Neural progenitor cell (in vitro differentiated cells): Measurements from ENCODE around the gene MANBA. TPM values are rescaled to one million over a fixed set of nuclear protein-coding genes. Genes with fewer than 3 reads are reported as not detected.

Source experiments
- DNase-seq: peaks from one replicate; pipeline ENCODE4 v3.0.0-alpha.2; 2016; ENCODE audit warnings: low spot score
- H2AFZ ChIP-seq: fragments of 200-600 bp; sonication (generic); replicated peaks from 2 replicates; pipeline ENCODE4 v1.6.1; 2016; ENCODE audit warnings: antibody characterized with exemption
- H3F3A ChIP-seq: fragments of 200-600 bp; sonication (generic); 2 replicates; pipeline ENCODE4 v1.6.1; 2016; ENCODE audit warnings: antibody characterized with exemption, low read depth
- H3K27ac ChIP-seq: fragments of 200-600 bp; sonication (generic); 2 replicates; pipeline ENCODE4 v1.5.1; 2016; ENCODE audit warnings: mild to moderate bottlenecking
- H3K27me3 ChIP-seq: fragments of 200-600 bp; sonication (generic); 2 replicates; pipeline ENCODE4 v1.6.1; 2016; ENCODE audit warnings: mild to moderate bottlenecking, moderate library complexity
- H3K36me3 ChIP-seq: fragments of 200-600 bp; sonication (generic); 2 replicates; pipeline ENCODE4 v1.5.1; 2016
- H3K4me1 ChIP-seq: fragments of 200-600 bp; sonication (generic); 2 replicates; pipeline ENCODE4 v1.6.1; 2016; ENCODE audit warnings: mixed run types
- H3K4me2 ChIP-seq: fragments of 200-600 bp; sonication (generic); 2 replicates; pipeline ENCODE4 v1.6.1; 2016
- H3K4me3 ChIP-seq: fragments of 200-600 bp; sonication (generic); 2 replicates; pipeline ENCODE4 v1.5.1; 2016
- H3K79me2 ChIP-seq: fragments of 200-600 bp; sonication (generic); 2 replicates; pipeline ENCODE4 v1.6.1; 2016; ENCODE audit warnings: low read depth
- H3K9ac ChIP-seq: fragments of 200-600 bp; sonication (generic); 2 replicates; pipeline ENCODE4 v1.6.1; 2016
- H3K9me3 ChIP-seq: fragments of 200-600 bp; sonication (generic); 2 replicates; pipeline ENCODE4 v1.5.1; 2016; ENCODE audit warnings: low read depth
- H4K20me1 ChIP-seq: fragments of 200-600 bp; sonication (generic); 2 replicates; pipeline ENCODE4 v1.6.1; 2016; ENCODE audit warnings: low read depth
- H3K27ac Mint-ChIP-seq: 3 replicates; pipeline ENCODE4 v1.8.0; 2021; ENCODE audit warnings: mixed read lengths
- H3K27me3 Mint-ChIP-seq: 2 replicates; pipeline ENCODE4 v1.8.0; 2022; ENCODE audit warnings: low read depth, mild to moderate bottlenecking, inconsistent platforms, moderate library complexity, mixed read lengths; ENCODE audit not compliant: insufficient read depth
- H3K36me3 Mint-ChIP-seq: 3 replicates; pipeline ENCODE4 v1.8.0; 2021; ENCODE audit warnings: mixed read lengths
- H3K4me1 Mint-ChIP-seq: 3 replicates; pipeline ENCODE4 v1.8.0; 2021; ENCODE audit warnings: mixed read lengths
- H3K4me3 Mint-ChIP-seq: 3 replicates; pipeline ENCODE4 v1.8.0; 2021; ENCODE audit warnings: mild to moderate bottlenecking, moderate library complexity, mixed read lengths
- H3K9me3 Mint-ChIP-seq: 3 replicates; pipeline ENCODE4 v1.8.0; 2020; ENCODE audit warnings: mixed read lengths
- CTCF ChIP-seq: fragments of 200-600 bp; sonication (generic); IDR thresholded peaks from 2 replicates; pipeline ENCODE4 v1.5.1; 2017; ENCODE audit warnings: antibody characterized with exemption, mild to moderate bottlenecking
- EZH2 ChIP-seq: fragments of 200-600 bp; sonication (generic); IDR thresholded peaks from 2 replicates; pipeline ENCODE4 v1.6.1; 2017; ENCODE audit warnings: antibody characterized with exemption, mild to moderate bottlenecking, moderate library complexity
- EZH2phosphoT487 ChIP-seq: fragments of 200-600 bp; sonication (generic); IDR thresholded peaks from 2 replicates; pipeline ENCODE4 v1.6.1; 2017; ENCODE audit warnings: antibody characterized with exemption
- total RNA-seq: library from RNA; depleted of rRNA; stranded (reverse); fragments of >200 nt; gene quantifications from 2 replicates; pipeline ENCODE4 v1.2.3, GENCODE V29; 2015; ENCODE audit warnings: low replicate concordance

MANBA gene
- total RNA-seq, 1 donor from 2014 or later: 53.4 TPM

- H3K27ac Mint-ChIP-seq: no peak overlapping the region
- no peaks in the 10 kb centered on the region for H3K79me2 ChIP-seq
- H3K4me3 Mint-ChIP-seq: no peak overlapping the region
- TF ChIP-seq EZH2phosphoT487 (no peak), EZH2 (no peak), CTCF (no peak)
- no peak overlapping the region for H3K4me3 ChIP-seq
- H4K20me1 ChIP-seq: no peaks in the 10 kb centered on the region
- H3K27ac ChIP-seq: no peak overlapping the region
- no peaks in the 10 kb centered on the region for H3K9me3 ChIP-seq
- H3K4me1 ChIP-seq: no peaks in the 10 kb centered on the region
- H3F3A ChIP-seq: no peaks in the 10 kb centered on the region
- DNase-seq: no peak
- no peaks in the 10 kb centered on the region for H3K36me3 Mint-ChIP-seq
- H3K9ac ChIP-seq: no peak overlapping the region
- no peak overlapping the region for H3K4me2 ChIP-seq
- H3K27me3 ChIP-seq: no peaks in the 10 kb centered on the region
- peaks cover 2% of the 10 kb centered on the region for H3K27me3 Mint-ChIP-seq
- H3K4me1 Mint-ChIP-seq: no peaks in the 10 kb centered on the region
- H3K9me3 Mint-ChIP-seq: no peaks in the 10 kb centered on the region
- no peaks in the 10 kb centered on the region for H3K36me3 ChIP-seq
- no peak overlapping the region for H2AFZ ChIP-seq
Observed at GRCh38 chr4:102780476-102781144, 19.8 kb upstream of the MANBA start.

- H3K4me2 ChIP-seq: no peak overlapping the region
- H3K27ac Mint-ChIP-seq: no peak overlapping the region
Observed at GRCh38 chr4:102779204-102779603, 18.4 kb upstream of the MANBA start.

GRCh38 chr4:102778720-102779119 is 18.0 kb upstream of the MANBA start:
- Histone ChIP-seq H4K20me1 (no peaks in the 10 kb centered on the region), H3K27ac (no peak overlapping the region), H3K79me2 (no peaks in the 10 kb centered on the region), H3F3A (no peaks in the 10 kb centered on the region), H3K27me3 (no peaks in the 10 kb centered on the region), H3K36me3 (no peaks in the 10 kb centered on the region), H3K9me3 (no peaks in the 10 kb centered on the region), H3K4me2 (no peak overlapping the region), H3K4me3 (no peak overlapping the region), H2AFZ (no peak overlapping the region), H3K9ac (no peak overlapping the region), H3K4me1 (no peaks in the 10 kb centered on the region)
- TF ChIP-seq EZH2phosphoT487 (no peak), CTCF (no peak), EZH2 (no peak)
- H3K27ac Mint-ChIP-seq: no peak overlapping the region
- no peaks in the 10 kb centered on the region for H3K27me3 Mint-ChIP-seq
- H3K36me3 Mint-ChIP-seq: no peaks in the 10 kb centered on the region
- H3K4me1 Mint-ChIP-seq: no peaks in the 10 kb centered on the region
- no peaks in the 10 kb centered on the region for H3K9me3 Mint-ChIP-seq
- H3K4me3 Mint-ChIP-seq: no peak overlapping the region
- DNase-seq: no peak

More at GRCh38 chr4:102779204-102779603, 18.4 kb upstream of the MANBA start:
- Mint-ChIP-seq H3K4me1 (no peaks in the 10 kb centered on the region), H3K36me3 (no peaks in the 10 kb centered on the region), H3K27me3 (no peaks in the 10 kb centered on the region), H3K9me3 (no peaks in the 10 kb centered on the region), H3K4me3 (no peak overlapping the region)
- TF ChIP-seq CTCF (no peak), EZH2 (no peak), EZH2phosphoT487 (no peak)
- Histone ChIP-seq H3F3A (no peaks in the 10 kb centered on the region), H3K4me1 (no peaks in the 10 kb centered on the region), H3K4me3 (no peak overlapping the region), H3K9ac (no peak overlapping the region), H2AFZ (no peak overlapping the region), H4K20me1 (no peaks in the 10 kb centered on the region), H3K27ac (no peak overlapping the region), H3K9me3 (no peaks in the 10 kb centered on the region), H3K79me2 (no peaks in the 10 kb centered on the region), H3K27me3 (no peaks in the 10 kb centered on the region), H3K36me3 (no peaks in the 10 kb centered on the region)
- DNase-seq: no peak
